ENCODE measurements around the gene ZNF669. TPM values are rescaled to one million over a fixed set of nuclear protein-coding genes. Genes with fewer than 3 reads are reported as not detected.

ZNF669 gene
- polyA plus RNA-seq, 1 donor (not counting 4 experiments of a cell fraction or from before 2014, with no cell fraction given) = 4.5 TPM

DNA sequence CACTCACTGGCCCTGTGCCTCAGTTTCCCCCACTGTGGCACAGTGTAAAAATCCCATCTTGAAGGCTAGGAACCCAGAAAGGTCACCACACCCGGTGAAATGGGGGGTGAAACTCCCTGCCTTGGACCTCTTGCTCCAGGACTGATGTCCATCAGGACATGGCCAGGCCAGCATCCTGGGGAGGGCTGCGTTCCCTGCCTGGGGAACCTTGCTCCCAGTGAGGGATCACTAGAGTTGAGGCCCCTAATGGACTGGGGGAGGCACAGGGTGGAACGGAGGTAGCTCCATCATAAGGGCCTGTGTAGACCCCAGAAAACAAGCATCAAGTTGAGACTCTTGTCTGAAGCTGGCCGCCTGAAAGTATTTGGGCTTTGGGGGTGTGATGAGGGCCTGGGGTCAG is 15.2 kb downstream of the ZNF669 start:
- no peaks in the 10 kb centered on the region for H3K79me2 ChIP-seq (ENCODE audit: control insufficient read depth, insufficient read depth, low read length)
- H3K4me1 ChIP-seq (ENCODE audit: control insufficient read depth, extremely low read depth, insufficient read depth, low read length) = no peaks in the 10 kb centered on the region
- no peak overlapping the region for H2AFZ ChIP-seq (ENCODE audit: control insufficient read depth, low read length)
- TF ChIP-seq, protein P1, sequence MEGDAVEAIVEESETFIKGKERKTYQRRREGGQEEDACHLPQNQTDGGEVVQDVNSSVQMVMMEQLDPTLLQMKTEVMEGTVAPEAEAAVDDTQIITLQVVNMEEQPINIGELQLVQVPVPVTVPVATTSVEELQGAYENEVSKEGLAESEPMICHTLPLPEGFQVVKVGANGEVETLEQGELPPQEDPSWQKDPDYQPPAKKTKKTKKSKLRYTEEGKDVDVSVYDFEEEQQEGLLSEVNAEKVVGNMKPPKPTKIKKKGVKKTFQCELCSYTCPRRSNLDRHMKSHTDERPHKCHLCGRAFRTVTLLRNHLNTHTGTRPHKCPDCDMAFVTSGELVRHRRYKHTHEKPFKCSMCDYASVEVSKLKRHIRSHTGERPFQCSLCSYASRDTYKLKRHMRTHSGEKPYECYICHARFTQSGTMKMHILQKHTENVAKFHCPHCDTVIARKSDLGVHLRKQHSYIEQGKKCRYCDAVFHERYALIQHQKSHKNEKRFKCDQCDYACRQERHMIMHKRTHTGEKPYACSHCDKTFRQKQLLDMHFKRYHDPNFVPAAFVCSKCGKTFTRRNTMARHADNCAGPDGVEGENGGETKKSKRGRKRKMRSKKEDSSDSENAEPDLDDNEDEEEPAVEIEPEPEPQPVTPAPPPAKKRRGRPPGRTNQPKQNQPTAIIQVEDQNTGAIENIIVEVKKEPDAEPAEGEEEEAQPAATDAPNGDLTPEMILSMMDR (optimal IDR thresholded peaks at IDR 0.05 in 1 of 3, IDR thresholded peaks at IDR 0.05 in 1 of 3, conservative IDR thresholded peaks at IDR 0.05 in 1 of 3; ENCODE audit: extremely low read depth in 1 of 3, insufficient read depth in 2 of 3, low read length in 3 of 3) = no peak
- no peak for TF ChIP-seq EZH2 (IDR thresholded peaks at IDR 0.05; ENCODE audit: low read length)
- no peak overlapping the region for H3K27ac ChIP-seq (ENCODE audit: control insufficient read depth, insufficient read depth, low read length)
- FAIRE-seq = no peak
- no peak overlapping the region for H3K4me3 ChIP-seq (ENCODE audit: control insufficient read depth in 2 of 3, extremely low read depth in 1 of 3, insufficient read depth in 2 of 3, low read depth in 1 of 3, low read length in 3 of 3)
- no peaks in the 10 kb centered on the region for H3K36me3 ChIP-seq (ENCODE audit: control insufficient read depth in 2 of 2, extremely low read depth in 1 of 2, insufficient read depth in 2 of 2, low read length in 2 of 2)
- dilution Hi-C loops (cut with MboI; ENCODE audit: extremely low pct_ligation_motif_present, low sequenced_read_pairs) = no loop called here
- H4K20me1 ChIP-seq (ENCODE audit: control insufficient read depth, extremely low read depth, insufficient read depth, low read length) = no peaks in the 10 kb centered on the region
- no peak overlapping the region for H3K9ac ChIP-seq (ENCODE audit: control insufficient read depth, extremely low read depth, insufficient read depth, low read length)
- no peak for DNase-seq (ENCODE audit: low read depth, low spot score)
- H3K9me1 ChIP-seq (ENCODE audit: control insufficient read depth, extremely low read depth, insufficient read depth, low read length) = no peaks in the 10 kb centered on the region
- no peak overlapping the region for H3K4me2 ChIP-seq (ENCODE audit: control insufficient read depth, extremely low read depth, insufficient read depth, low read depth, low read length)
- no peaks in the 10 kb centered on the region for H3K9me3 ChIP-seq (ENCODE audit: control insufficient read depth, low read depth, low read length)
- H3K27me3 ChIP-seq (ENCODE audit: control insufficient read depth, extremely low read depth, insufficient read depth, low read length) = no peaks in the 10 kb centered on the region

DNA sequence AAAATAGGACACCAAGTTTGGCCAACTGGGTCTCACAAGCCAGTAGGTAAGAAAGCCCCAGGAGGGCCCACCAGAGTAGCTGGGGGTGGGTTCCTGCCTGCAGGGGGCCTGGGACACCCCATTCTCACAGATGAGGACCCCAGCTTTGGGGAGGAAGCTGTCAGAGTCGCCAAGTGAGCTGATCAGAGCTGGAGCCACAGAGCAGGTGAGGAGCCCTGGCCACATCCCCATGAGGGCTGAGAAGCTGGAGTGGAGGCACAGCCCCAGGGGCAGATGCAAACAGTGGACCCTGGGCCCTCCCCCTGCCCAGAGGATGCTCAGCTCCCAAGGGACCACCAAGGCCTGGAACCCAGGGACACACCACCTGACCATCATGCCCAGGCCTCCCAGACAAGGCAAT is 16.9 kb downstream of the ZNF669 start:
- H3K4me1 ChIP-seq (ENCODE audit: control insufficient read depth, extremely low read depth, insufficient read depth, low read length) = no peaks in the 10 kb centered on the region
- no peaks in the 10 kb centered on the region for H3K36me3 ChIP-seq (ENCODE audit: control insufficient read depth in 2 of 2, extremely low read depth in 1 of 2, insufficient read depth in 2 of 2, low read length in 2 of 2)
- DNase-seq (ENCODE audit: low read depth, low spot score) = no peak
- dilution Hi-C loops (cut with MboI; ENCODE audit: extremely low pct_ligation_motif_present, low sequenced_read_pairs) = no loop called here
- no peaks in the 10 kb centered on the region for H4K20me1 ChIP-seq (ENCODE audit: control insufficient read depth, extremely low read depth, insufficient read depth, low read length)
- no peak overlapping the region for H3K4me3 ChIP-seq (ENCODE audit: control insufficient read depth in 2 of 3, extremely low read depth in 1 of 3, insufficient read depth in 2 of 3, low read depth in 1 of 3, low read length in 3 of 3)
- no peak overlapping the region for H3K9ac ChIP-seq (ENCODE audit: control insufficient read depth, extremely low read depth, insufficient read depth, low read length)
- H3K27me3 ChIP-seq (ENCODE audit: control insufficient read depth, extremely low read depth, insufficient read depth, low read length) = no peaks in the 10 kb centered on the region
- H3K4me2 ChIP-seq (ENCODE audit: control insufficient read depth, extremely low read depth, insufficient read depth, low read depth, low read length) = no peak overlapping the region
- H3K27ac ChIP-seq (ENCODE audit: control insufficient read depth, insufficient read depth, low read length) = no peak overlapping the region
- no peaks in the 10 kb centered on the region for H3K9me1 ChIP-seq (ENCODE audit: control insufficient read depth, extremely low read depth, insufficient read depth, low read length)
- H2AFZ ChIP-seq (ENCODE audit: control insufficient read depth, low read length) = no peak overlapping the region
- no peaks in the 10 kb centered on the region for H3K79me2 ChIP-seq (ENCODE audit: control insufficient read depth, insufficient read depth, low read length)
- TF ChIP-seq EZH2 (IDR thresholded peaks at IDR 0.05; ENCODE audit: low read length) = no peak
- TF ChIP-seq, protein P1 (optimal IDR thresholded peaks at IDR 0.05 in 1 of 3, IDR thresholded peaks at IDR 0.05 in 1 of 3, conservative IDR thresholded peaks at IDR 0.05 in 1 of 3; ENCODE audit: extremely low read depth in 1 of 3, insufficient read depth in 2 of 3, low read length in 3 of 3) = no peak
- H3K9me3 ChIP-seq (ENCODE audit: control insufficient read depth, low read depth, low read length) = no peaks in the 10 kb centered on the region
- no peak for FAIRE-seq
